Right ventricle myocardium inferior (tissue), 1 donor: ENCODE data around the gene RTN1. TPM values are rescaled to one million over a fixed set of nuclear protein-coding genes. Genes with fewer than 3 reads are reported as not detected.

Experiments used
- ATAC-seq: fragments of 200-7000 bp; cut with Tn5 transposase; one replicate; pipeline ENCODE4 v1.9.1; 2020; ENCODE audit warnings: mild to moderate bottlenecking, moderate library complexity
- DNase-seq: peaks from one replicate; pipeline ENCODE4 v3.0.0; 2021; ENCODE audit errors: missing footprints
- intact Hi-C: fragments of 100-400 bp; cut with DNase I; formaldehyde crosslinking; loops from one replicate; pipeline ENCODE4 v1.11.0; 2022
- total RNA-seq: library from RNA; stranded (reverse); fragmentation: NEBNext Ultra II Directional; extraction: Animal tissue kit (Norgen Biotek cat#: 25700); gene quantifications from one replicate; pipeline ENCODE4 v1.2.1, GENCODE V29; 2021
- donor health status: DM: no; HTN: yes; CAD: no; lungs with severe emphysema.

Gene RTN1
- total RNA-seq, 1 donor from 2014 or later = 1.6 TPM

- intact Hi-C loops = no loop called here
- DNase-seq = no peak
- peak; percentile 54 for ATAC-seq
Observed at GRCh38 chr14:59739794-59740193, 130.8 kb downstream of the RTN1 start.

DNA sequence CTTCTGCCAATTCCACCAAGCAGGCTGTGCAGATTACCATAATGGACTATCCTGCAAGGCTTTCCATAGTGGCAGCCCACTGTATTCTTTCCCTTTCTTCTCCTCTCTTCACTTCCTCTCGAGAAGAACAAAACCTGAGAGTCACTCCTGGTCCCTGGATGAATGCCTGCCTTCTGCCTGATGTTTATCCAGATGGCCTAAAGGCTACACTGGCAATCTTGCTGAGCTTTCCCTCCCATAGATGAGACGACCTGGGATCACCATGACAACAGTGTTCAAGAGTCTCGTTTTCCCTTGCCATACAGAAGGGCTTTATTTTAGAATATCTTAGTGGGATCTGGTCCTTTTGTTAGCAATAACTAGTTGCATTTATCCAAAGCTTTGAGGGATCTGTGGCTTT, 142.3 kb downstream of the RTN1 start:
- DNase-seq (no peak), ATAC-seq (no peak)
- intact Hi-C loops = no loop called here

DNA sequence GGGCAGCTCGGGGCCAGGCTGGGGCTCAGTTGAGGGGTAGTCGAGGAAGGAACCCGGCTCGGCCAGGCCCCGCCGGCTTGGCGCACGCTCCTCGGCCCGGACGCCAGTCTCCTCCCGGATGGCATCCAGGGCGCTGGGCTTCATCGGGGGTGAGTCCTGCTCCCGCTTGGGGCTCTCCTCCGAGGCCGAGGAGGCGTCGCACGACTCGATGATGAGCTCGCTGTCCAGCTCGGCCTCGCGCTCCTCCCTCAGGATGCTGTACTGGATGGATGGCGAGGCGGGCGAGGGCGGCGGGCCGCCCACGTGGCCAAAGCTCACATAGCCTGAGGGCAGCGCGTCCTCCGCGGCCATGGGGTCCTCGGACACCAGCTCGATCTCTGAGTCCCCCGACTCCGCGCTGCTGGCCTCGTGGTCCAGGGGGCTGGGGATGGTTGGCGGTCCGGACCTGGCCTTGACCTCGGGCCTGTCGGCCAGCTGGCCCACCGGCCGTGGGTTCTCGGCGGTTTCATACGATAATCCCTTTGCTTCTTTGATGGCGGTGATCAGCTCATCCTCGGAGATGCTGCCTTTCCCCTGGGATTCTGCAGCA, 143.4 kb downstream of the RTN1 start:
- intact Hi-C loops = no loop called here
- ATAC-seq = no peak
- DNase-seq = no peak

DNA sequence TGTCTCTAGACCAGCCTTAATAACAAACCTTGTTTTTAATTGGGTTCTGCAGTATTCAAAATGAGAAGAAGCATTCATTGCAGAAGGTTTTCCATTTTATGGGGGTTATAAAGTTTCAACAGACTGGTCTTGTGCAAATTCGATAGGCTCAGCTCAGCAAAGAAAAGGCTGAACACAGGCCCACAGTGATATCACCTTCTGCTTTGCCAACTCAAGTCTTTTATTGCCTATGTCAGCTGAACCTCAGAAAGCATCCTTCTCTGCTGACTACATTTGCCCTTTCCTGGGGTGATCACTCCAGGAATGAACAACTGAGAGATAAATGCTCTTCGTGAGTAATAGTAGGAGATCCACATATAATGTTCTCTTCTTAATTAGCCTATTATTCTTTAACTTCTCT, 159.5 kb downstream of the RTN1 start:
- ATAC-seq = no peak
- no peak for DNase-seq
- intact Hi-C loops = no loop called here

DNA sequence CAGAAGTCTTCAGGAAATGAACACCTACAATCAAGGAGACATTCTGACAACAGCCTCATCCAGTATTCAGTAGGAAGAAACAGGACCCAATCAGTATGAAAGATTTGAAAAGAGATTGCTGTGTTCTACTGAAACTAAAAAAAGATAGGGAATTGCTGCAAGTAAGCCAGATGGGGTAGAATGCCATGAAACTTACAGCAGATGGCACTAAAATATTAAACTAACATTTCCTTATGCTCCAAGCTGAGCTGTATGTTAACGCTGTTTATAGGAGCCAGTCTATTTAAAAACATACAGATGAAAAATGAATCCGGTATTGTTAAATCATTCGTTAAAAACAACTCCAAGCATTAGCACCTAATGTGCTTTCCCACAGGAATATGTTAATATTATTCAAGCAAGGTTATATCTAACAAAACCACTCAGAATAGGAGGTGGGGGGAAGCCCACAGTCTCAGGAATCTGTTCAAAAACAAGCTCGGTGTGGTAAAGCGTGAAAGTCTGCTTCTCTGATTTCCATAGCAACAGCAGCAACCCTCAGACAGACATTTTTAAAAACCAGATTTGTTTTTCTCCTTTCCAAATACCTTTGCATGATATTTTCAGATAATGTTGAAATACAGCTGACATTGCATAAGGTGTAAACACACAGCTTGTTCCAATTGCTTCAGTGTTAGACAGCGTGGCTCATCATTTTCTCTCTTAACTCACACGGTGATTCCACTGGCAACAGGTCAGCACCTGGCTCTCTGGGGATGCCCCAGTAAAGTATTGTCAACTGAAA, 162.6 kb downstream of the RTN1 start:
- ATAC-seq (no peak), DNase-seq (no peak)
- intact Hi-C loops = no loop called here

DNA sequence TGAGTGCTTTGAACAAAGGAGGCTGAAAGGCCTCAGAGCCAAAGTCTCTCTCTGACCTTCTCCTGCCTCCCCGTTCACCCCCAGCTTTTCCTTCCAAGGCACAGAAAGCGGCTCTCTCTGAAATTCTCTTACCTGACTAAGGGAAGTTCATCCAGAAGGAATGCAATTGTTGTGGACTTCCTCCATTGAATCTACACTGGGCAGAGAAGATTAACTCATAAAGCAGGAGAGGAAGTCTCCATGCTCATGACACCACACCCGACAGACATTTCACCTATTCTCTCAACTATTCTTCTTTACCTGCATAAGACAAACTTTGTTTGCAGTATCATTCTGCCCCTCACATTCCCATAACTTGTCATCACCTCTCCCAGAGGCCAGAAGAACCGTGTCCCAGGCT, 164.7 kb downstream of the RTN1 start:
- no peak for ATAC-seq
- DNase-seq = no peak
- intact Hi-C loops = no loop called here

GRCh38 chr14:59705245-59705644, 165.3 kb downstream of the RTN1 start:
- ATAC-seq (no peak), DNase-seq (no peak)
- intact Hi-C loops = no loop called here

- no peak for ATAC-seq
- intact Hi-C loops = no loop called here
- DNase-seq = no peak
Observed at GRCh38 chr14:59704054-59704645, 166.4 kb downstream of the RTN1 start.

DNA sequence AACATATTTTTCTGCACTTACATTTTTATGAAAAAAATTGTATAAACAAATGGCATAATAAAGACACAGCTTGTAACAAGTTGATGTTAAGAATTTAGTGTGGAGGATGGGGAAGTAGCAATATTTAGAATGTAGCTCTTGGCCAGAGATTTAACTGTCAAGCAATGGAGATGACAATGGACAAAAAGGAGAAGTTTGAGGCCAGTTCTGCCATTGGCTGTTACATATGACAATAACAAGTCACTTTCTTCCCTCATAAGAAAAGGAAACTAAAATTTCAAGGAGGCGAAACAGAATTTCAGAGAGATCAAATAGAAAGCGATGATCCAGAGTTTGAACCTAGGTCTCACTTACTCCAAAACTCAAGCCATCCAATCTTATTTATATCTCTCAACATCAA, 171.1 kb downstream of the RTN1 start:
- intact Hi-C loops = no loop called here
- DNase-seq = no peak
- ATAC-seq = no peak

GRCh38 chr14:59698793-59699192, 171.8 kb downstream of the RTN1 start:
- ATAC-seq (no peak), DNase-seq (no peak)
- intact Hi-C loops = no loop called here

- ATAC-seq = no peak
- DNase-seq = no peak
- intact Hi-C loops = no loop called here
Observed at GRCh38 chr14:59695198-59695597, 175.4 kb downstream of the RTN1 start.

- intact Hi-C loops = no loop called here
- DNase-seq (no peak), ATAC-seq (no peak)
Observed at GRCh38 chr14:59691266-59691665, 179.3 kb downstream of the RTN1 start.

DNA sequence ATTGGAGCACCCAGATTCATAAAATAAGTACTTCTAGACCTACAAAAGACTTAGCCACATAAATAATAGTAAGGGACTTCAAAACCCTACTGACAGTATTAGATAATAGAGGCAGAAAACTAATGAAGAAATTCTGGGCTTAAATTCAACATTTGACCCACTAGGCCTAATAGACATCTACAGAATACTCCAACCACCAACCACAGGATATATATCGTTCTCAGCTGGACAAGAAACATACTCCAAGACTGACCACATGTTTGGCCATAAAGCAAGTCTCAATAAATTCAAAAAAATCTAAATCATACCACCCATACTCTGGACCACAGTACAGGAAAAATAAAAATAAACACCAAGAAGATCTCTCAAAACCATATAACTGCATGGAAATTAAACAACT, 180.2 kb downstream of the RTN1 start:
- intact Hi-C loops = no loop called here
- no peak for DNase-seq
- ATAC-seq = no peak

DNA sequence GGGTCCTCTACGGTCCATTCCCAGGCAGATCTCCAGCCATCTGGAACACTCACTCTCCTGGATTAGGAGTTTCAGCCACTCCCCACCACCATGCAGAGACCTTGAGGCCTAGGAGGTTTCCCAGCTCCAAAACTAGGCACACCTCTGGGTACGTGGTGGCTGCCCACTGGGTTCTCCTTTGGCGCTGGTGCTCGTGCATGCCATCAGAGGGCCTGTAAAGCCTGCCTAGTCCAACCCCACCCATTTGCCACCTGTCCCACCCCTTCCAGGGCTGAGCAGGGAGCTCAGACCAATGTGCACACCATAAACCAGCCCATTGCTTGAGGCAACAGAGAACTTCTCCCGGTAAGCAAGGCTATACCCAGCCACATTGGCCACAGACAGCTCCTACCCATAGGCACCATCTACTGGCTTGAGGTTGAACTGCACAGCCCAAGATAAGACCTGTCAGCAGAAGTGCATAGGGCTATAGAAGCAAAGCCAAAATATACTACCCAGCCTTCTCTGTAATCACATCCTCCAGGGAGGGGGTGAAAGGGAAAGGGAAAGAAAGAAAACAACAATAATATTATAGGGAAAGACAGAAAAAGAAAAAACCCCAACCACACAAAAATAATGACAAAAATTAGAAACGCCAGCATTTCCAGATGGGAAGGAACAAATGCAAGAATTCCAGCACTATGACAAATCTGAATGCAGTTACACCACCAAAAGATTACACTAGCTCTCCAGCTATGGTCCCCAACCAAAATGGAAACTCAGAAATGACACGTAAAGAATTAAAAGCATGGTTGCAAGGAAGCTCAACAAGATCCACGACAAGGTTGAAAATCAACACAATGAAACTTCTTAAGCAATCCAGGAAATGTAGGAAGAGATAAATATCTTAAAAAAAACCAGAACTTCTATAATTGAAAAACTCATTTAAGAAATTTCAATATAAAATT, 182.1 kb downstream of the RTN1 start:
- intact Hi-C loops = no loop called here
- ATAC-seq = no peak
- DNase-seq = peak; percentile 63

GRCh38 chr14:59687663-59688062, 182.9 kb downstream of the RTN1 start:
- DNase-seq (no peak), ATAC-seq (no peak)
- intact Hi-C loops = no loop called here

DNA sequence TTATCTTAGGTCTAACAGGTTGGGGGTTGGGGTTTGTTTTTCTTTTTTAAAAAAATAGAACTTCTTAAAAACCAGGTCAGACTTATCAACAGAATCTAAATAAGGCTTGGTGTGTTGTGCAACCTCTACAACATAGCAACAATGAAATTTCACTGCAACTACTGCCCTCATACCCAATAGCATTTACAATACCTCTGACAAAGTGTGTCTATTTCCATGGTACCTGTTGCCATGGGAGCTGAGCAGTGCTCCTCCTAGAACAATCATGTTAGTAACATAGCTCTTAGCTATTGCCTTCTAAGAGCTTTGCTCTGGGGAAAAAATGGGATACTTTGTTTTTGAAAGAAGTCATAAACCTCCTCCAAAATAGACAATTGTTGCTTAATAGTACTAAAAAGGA, 190.7 kb downstream of the RTN1 start:
- intact Hi-C loops = no loop called here
- no peak for DNase-seq
- no peak for ATAC-seq

DNA sequence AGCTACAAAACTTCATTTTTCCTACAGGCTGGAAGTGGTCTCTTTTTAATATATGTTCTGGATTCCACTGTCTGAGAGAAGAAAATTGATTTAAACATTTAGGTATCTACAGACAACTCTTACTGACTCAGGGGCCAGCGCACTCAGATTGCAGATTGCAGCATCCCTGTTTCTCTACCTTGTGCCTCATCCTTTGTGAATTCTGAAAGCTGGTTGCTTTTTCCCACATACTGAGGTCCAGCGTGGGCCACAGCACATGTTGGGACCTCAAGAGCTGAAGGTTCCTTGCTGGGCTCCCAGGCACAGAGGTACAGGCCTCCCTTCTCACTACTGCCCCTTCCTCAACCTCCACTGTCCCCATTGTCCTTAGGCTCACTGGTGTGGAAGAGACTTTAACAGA, 192.2 kb downstream of the RTN1 start:
- DNase-seq (no peak), ATAC-seq (no peak)
- intact Hi-C loops = no loop called here

DNA sequence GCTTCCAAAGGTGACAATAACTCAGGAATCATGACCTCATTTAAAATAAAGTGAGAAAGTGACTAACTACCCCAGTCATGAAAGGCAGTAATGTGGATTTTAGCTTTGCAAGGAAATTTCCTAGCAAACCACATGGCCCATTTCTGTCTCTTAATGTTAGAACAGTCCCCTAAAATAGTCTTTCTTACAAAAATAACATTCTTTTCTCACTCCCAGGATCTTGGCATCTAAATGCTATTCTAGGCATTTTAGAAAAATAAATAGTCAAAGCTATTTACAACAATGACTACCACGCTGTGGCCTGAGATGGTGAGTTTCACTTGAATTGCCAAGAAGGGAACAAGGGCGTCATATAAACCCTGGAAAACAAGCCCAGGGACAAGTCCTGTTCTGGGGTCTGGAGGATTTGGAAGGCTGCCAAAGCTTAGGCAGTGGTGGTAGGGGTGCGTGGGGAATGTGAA, 192.8 kb downstream of the RTN1 start:
- intact Hi-C loops = no loop called here
- ATAC-seq (no peak), DNase-seq (no peak)

DNA sequence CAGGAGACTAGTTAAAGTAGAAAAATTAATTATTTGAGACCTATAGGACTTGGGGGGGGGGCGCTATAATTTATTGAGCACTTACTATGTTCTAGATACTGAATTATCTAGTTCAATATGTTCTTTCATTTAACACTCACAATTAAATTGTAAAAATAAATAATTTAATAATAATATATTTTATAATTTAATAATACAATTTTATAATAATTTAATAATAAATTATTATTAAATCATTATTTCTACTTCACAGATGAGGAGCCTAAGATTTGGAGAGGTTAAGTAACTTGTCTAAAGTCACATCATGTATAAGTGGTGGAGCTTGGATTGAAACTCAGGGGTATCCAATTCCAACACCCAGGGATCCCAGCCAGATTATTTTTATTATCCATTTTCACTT, 195.2 kb downstream of the RTN1 start:
- no peak for DNase-seq
- intact Hi-C loops = no loop called here
- ATAC-seq = no peak
